ENCODE results near the gene CALML4.

DNA sequence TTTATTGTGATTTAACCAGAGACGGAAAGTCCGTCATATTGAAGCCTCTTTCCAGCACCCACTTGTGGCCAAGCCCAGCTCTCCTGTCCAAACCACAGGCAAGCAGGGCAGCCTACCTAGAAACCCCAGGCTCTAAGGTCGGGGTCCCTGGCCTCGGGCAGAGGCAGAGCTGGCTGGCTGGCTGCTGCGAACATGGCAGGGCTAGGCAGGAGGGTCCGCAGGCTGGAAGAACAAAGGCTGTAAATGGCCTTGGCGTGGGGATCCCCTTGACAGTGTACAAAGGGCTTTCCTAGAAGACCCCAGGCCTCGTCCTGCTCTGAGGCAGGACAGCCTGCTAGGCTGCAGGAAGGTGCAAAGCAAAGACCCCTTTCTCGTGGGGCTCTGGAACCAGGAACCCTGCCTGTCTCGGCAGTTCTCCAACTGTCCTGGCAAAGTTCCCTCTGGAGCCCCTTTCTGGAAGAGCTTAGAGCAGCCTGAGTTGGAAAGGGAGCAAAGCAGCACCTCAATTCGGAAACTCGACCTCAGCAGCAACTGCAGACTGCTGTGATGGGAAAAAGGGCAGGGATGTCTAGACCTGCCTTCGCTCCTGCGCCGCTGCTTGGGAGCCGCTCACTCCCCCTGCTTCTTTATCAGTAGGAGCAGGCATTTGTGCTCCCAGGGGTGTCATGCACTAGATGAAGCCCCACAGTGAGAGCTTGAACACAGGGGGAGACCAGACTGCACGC is 8.5 kb downstream of the CALML4 start:
- TF ChIP-seq, protein P1, sequence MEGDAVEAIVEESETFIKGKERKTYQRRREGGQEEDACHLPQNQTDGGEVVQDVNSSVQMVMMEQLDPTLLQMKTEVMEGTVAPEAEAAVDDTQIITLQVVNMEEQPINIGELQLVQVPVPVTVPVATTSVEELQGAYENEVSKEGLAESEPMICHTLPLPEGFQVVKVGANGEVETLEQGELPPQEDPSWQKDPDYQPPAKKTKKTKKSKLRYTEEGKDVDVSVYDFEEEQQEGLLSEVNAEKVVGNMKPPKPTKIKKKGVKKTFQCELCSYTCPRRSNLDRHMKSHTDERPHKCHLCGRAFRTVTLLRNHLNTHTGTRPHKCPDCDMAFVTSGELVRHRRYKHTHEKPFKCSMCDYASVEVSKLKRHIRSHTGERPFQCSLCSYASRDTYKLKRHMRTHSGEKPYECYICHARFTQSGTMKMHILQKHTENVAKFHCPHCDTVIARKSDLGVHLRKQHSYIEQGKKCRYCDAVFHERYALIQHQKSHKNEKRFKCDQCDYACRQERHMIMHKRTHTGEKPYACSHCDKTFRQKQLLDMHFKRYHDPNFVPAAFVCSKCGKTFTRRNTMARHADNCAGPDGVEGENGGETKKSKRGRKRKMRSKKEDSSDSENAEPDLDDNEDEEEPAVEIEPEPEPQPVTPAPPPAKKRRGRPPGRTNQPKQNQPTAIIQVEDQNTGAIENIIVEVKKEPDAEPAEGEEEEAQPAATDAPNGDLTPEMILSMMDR (IDR thresholded peaks at IDR 0.05): no peak
- TF ChIP-seq POLR2AphosphoS5 (IDR thresholded peaks at IDR 0.05) (no peak), POLR2A (IDR thresholded peaks at IDR 0.05) (no peak)

Measured in gastroesophageal sphincter (tissue), 3 donors.